Keratinocyte (primary cell): ENCODE data around the gene NMT1.

ENCODE experiments used
- EZH2 ChIP-seq: IDR thresholded peaks from one replicate; pipeline ENCODE4 v1.6.1; 2012; ENCODE audit warnings: inconsistent platforms, mild to moderate bottlenecking, low read length, moderate library complexity
- TF ChIP-seq, protein P1 (sequence below), 3 experiments: IDR thresholded peaks in 1 of 3; conservative IDR thresholded peaks in 1 of 3; optimal IDR thresholded peaks in 1 of 3; 2 replicates in 2 of 3; 3 replicates in 1 of 3; pipeline versions ENCODE3 to v1.5.1; 2011; ENCODE audit warnings: low read length in 3 of 3, mild to moderate bottlenecking in 3 of 3, moderate library complexity in 2 of 3, control low read depth in 1 of 3, inconsistent platforms in 1 of 3; ENCODE audit not compliant: insufficient read depth in 2 of 3; ENCODE audit errors: extremely low read depth in 1 of 3

DNA sequence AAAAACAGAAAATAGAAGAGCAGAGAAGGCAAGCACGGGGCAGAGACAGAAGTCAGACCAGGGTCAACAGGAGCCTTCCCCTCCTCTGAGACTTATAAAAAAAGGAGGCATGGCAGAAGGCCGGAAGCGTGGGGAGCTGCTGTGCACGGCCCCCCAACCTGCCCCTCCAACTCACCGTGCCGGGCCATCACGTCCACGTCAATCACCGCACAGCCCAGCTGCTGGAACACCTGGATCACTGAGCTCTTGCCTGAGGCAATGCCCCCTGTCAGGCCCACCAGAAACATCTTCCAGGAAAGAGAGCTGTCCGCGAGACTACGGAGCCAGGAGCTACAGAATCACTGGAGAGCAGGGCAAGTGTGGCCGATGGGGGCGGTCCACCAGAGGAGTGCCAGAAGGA, 26.5 kb upstream of the NMT1 start:
- TF ChIP-seq, protein P1, sequence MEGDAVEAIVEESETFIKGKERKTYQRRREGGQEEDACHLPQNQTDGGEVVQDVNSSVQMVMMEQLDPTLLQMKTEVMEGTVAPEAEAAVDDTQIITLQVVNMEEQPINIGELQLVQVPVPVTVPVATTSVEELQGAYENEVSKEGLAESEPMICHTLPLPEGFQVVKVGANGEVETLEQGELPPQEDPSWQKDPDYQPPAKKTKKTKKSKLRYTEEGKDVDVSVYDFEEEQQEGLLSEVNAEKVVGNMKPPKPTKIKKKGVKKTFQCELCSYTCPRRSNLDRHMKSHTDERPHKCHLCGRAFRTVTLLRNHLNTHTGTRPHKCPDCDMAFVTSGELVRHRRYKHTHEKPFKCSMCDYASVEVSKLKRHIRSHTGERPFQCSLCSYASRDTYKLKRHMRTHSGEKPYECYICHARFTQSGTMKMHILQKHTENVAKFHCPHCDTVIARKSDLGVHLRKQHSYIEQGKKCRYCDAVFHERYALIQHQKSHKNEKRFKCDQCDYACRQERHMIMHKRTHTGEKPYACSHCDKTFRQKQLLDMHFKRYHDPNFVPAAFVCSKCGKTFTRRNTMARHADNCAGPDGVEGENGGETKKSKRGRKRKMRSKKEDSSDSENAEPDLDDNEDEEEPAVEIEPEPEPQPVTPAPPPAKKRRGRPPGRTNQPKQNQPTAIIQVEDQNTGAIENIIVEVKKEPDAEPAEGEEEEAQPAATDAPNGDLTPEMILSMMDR (optimal IDR thresholded peaks at IDR 0.05 in 1 of 3, IDR thresholded peaks at IDR 0.05 in 1 of 3, conservative IDR thresholded peaks at IDR 0.05 in 1 of 3; ENCODE audit: extremely low read depth in 1 of 3, insufficient read depth in 2 of 3, low read length in 3 of 3), result no peak
- TF ChIP-seq EZH2, result no peak
